HG03097 (cell line): ENCODE measurements around the gene LPIN3.

Source experiments
- ATAC-seq: cut with Tn5 transposase; IDR thresholded peaks from one replicate; pipeline ENCODE4 v1.9.1; 2021; ENCODE audit not compliant: unreplicated experiment, low FRiP score

LPIN3 gene

DNA sequence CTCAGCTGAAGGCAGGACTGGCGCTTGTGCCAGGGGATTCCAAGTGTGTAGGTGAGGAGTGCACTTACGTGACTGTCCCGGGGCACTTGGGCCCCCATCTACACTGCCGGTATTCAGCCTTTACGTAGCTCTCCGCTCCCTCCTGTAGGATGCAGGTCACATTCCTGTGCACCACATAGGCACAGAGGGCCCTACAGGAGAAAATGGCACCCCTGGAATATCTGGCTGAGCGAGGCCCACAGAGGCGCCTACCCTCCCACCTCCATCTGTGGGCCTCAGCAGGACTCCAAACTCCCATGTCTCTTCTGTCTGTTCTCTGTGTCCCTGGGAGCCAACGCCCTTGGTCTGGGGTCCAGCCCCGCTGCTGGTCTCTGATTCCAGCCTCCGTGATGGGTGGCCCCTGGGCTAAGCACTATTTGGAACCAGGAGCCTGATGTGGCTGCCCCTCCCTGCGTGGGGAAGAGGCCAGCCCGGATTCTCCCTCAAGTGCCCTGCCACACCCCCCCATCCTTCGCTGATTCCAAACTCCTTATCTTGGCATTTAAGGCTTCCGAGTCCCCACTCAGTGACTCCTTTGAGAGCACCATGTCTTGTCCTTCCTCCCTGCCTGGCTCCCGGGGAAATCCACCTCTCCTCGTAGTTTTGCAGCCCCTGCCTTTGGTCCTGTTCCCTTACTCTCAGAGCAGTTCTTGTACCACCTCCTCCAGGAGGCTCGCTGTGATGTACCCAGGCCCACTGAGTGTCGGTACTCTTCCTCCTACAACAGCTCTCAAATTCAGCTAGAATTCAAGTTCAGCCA is 24.5 kb downstream of the LPIN3 start:
- ATAC-seq: no peak

DNA sequence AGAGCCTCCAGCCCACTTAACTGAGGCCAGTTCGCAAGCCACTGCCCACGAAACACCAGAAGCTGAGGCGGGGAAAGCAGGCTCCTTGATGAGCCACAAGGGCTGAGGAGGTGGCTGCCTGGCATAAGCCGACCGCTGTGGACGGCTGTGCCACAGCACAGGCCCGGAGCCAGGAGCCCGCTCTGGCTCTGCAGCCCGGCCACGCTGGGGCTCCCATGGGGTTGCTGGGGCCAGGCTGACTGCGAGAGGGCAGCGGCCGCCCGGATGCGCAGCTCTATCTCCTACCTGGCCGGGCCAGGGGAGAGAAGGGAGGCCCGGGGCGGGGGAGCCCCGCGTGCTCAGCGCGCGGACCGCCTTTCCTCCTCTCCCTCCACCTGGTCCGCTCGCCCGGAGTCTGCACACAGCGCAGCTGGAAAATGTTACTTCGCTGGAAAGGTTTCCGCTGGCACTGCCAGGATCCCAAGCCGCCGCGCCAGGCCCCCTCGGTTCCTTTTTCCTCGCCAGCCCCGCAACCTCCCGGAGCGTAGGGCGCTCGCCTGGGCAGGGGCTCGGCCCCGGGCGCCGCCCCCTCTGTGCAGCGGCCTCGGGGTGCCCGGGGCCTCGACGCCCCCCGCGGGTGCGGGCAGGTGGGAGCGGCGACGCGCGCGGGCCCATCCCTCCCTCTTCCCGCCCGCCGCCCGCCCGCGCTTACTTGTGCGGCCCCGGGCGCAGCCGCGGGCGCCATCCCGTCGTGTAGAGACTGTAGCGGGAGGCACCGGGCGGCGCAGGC is 25.3 kb downstream of the LPIN3 start:
- no peak for ATAC-seq

DNA sequence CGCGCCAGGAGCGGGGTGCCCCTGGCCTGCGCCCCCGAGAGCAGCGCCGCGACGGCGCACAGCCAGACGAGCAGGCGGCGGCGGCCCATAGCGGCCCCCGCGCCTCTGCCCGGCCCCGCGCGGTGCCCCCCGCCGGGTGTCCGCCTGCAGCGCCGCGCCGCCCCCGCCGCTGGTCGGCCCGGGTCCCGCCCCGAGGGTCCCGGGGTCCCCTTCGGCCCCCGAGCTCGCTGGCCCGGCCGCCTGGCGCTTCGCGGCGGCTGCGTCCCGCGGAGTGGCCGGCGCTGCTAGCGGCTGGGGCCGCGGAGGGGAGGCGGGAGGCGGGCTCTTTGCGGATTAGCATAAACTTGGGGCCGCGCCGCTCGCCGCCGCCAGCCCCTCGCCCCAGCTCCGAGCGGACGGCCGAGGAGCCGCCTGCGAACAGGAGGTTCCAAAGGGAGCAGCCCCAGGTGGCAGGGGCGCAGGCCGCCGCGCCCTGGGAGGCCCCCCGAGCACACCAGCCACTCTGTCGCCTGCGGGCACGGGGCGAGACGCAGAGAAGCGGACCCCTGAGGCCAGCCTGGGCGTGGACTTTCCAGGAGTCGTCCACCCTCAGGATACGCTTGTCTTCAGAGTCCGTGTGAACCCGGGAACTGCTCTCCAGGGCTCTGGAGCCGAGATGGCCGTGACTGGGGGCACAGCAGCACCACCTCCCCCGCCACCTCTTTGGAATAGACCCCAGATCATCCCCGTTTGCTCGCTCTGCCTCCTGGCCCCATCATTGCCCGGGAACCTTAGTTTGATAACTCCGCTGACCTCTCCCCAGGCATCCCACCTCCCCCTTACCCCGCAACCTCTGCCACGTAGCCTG is 26.1 kb downstream of the LPIN3 start, which contains the start of gene EMILIN3:
Gene EMILIN3 (minus strand): TSS at position 273 of the 847 bp plus-strand sequence. CDS start 184 bp downstream, at position 89.
- ATAC-seq: no peak

DNA sequence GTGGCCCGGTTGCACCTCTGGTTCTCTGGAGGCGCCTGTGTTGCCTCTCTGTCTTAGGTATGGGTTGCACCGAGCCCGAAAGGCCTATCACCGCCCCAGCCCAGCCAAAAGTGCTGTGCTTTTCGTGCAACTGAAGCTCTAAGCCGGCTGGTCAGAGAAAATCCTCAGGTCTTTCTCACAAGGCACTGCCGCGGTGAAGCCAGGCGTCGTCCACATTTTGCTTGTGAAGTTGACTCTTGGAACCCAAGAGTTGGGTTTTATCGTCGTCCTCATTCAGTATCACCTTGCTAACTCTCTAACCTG is 26.7 kb downstream of the LPIN3 start:
- ATAC-seq: no peak

DNA sequence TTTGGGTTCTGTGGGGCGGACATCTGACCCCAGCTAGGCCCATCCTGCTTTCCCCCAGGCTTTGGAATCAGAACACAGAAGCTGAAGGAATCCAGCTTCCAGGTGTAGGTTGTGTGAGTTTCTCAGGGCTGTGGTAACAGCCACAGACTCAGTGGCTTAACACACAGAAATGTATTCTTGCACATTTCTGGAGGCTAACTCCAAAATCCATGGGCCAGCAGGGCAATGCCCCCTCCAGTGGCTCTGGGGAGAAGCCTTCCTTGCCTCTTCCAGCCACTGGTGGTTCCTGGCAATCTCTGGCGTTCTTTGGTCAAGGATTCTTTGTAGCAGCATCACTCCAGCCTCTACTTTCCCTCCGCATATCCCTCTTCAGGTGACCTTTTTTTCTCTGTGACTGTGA is 27.3 kb downstream of the LPIN3 start:
- ATAC-seq: no peak

DNA sequence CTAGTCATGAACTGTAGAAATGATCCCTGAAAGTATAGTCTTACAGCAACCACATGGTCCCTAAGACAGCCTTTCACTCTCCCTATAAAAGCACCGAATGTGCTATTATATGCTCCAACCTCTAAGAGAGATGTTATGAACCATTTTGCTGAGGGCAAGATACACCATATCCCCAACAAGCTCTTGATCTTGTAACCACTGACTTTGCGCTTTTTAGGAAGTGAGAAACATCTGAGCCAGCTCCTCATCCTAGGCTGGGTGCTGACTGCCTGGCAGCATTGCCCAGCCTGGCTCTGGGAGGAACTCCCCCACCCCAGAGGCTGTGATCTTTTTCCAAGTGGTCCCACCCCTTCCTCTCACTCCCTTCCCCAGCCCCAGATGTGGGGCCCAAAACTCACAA is 29.1 kb downstream of the LPIN3 start:
- ATAC-seq: no peak

DNA sequence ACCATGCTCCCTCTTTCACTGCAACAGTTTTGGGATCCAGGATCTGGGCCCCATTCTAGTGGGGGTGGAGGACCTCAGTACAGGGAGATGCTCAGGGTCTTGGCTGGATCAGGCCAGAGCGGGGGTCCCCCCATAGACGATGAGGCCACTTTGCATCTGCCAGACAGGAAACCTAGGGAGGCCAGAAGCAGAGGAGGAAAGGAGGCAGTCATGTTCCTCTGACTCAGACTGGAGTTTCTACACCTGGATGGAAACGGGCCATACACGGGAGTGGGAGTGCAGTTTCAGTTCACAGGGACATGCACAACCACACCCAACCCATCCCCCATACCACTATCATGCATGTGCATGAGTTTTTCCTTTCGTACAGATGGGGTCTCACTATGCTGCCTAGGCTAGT is 29.6 kb downstream of the LPIN3 start:
- ATAC-seq: no peak

DNA sequence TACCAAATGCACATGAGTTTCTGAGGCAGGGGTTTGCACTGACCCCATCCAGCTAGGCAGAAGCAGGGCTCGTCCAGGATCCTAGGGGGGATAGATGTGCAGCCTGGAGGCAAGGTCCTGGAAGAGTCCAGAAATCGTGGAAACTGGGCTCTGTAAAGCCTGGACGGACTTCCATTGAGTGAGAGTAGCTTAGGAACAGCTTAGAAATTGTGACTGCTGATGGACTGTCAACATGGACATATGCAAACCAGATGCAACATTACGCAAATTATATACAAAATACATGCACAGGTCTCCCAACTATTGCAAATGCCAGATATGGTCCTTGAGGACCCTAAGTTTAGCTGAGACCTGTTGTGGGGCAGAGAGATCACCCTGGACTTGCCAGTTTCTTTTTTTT is 30.8 kb downstream of the LPIN3 start:
- ATAC-seq: no peak

DNA sequence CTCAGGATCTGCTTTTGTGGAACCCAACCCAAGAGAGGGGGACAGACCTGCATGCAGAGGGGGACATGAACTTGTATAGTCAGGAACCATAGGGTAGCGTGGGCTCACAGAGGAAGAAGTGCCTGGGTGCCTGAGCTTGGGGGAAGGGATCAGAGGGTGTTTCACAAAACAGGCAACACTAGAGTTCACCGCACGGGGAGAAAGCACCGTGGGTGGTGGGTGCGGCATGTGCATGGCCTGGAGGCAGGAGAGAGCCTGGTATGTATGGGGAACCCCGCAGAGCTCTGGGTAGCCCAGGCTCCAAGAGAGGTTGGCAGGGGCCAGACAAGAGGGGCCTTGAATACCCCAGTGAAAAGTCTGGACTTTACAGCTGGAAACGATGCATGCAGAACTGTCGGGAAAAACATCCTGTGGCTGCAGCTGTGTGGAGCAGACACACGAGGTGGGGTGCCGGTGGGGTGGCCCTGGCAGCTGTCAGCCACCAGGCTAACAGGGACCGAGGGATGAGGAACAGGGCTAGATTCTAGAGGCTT is 32.7 kb downstream of the LPIN3 start:
- ATAC-seq: no peak

DNA sequence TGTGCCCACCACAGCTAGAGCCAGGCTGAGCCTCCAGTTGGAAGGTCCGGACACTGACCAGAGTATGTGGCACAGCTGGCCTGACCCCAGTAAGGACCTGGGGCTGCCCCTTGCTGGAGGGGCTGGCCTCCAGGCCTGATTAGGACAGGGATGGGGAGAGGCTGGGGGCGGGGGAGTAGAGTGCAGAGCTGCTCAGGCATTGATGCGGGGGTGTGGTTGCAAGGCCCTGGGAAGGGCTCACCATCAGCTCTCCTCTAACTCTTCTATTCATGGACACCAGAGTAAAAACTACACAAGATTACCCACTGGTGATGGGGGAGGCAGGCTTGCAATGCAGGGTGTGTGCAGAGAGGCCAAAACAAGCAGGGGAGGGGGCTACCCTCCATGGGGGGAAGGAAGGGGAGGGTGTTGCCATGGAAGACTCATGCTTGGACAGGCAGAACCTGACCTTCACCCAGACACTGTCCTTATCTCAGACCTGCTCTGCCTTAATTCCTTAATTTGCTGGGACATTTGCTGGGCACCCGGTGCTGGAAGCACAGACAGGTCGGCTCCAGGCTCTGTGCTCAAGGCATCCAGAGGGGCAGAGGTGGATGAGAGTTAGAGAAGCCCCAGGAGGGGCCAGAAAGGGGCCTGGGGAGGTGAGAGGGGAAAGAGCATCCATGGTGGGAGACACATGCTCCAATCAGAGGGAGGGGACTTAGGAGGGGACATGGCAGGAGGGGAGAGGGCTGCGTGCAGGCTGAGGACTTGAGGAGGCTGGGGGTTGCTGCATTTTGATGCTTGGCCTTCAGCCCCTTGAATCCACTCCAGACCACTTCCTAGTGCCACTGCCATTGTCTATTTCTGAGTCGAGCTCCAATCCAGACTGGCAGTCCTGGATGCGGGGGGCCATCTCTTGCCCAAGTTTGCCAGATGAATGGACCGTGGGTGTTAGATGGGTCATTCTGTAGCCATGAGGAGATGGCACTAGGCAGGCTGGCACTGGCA is 33.6 kb downstream of the LPIN3 start:
- ATAC-seq: no peak

DNA sequence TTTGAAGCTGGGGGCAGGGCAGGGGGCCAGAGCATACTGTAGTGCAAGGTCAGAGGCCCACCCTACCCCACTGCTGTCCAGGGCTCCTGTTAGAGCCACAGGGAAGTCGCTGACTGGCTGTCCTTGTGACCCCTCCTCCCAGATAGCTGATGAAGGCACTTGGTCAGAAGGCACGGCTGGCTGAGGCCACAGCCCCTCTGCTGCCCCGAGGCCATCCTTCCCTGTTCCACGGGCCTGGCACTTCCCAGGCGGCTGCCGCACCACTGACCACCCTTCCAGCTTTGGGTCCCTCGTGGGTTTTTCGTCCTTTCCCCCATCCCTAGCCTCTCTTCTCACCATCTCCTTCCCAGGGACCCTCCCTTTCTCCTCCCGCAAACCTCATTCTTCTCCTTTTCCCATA is 35.2 kb downstream of the LPIN3 start:
- no peak for ATAC-seq

DNA sequence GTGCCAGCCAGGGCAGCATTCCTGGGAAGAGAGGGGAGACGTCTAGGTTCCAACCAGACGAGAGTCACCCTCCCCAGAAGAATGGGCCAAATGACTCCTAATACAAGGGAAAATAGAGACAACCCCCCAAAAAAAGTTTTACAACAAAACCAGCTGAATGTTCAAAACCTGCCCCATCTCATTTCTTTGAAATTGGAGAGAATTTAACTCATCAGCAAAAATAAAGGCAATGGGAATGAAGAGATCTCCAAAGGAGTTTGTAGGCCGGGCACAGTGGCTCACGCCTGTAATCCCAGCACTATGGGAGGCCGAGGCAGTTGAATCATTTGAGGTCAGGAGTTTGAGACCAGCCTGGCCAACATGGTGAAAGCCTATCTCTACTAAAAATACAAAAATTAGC is 35.7 kb downstream of the LPIN3 start:
- ATAC-seq: no peak

DNA sequence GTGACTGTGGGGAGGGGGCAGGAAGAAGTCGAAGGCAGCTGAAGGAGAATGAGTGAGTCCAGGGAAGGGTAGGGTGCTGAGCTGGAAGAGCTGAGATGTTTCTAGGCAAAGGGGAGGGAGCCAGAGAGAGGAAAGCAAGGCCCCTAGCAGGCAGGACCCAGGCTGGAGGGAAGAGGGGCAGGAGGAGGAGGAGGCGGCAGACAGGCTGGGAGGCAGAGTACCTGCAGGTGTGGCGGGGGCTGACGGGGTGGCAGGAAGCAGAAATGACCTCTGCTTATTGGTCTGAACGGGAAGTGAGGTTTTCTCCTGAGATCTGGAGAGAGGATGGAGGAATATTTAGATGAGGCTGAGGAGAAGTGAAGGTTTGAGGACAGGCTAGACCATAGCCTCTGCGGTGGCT is 36.7 kb downstream of the LPIN3 start:
- ATAC-seq: no peak

DNA sequence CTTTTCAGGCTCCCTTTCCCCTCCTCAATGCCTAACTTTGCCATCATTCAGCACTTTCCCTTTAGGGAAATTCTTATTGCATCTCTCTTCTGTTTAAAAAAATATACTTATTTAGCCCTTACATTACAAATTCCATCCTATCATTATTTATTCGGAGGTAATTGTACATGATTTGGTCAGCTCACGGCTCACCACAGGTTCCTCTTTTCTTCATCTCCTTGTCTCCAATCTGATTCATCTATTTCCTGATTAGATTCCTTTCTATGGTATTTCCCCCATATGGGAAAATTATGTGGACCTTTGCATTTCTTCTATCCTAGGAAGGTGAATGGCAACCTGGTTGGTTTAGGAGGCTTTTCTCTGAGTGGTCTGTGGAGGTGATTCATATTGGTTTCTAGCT is 38.9 kb downstream of the LPIN3 start:
- ATAC-seq: no peak

DNA sequence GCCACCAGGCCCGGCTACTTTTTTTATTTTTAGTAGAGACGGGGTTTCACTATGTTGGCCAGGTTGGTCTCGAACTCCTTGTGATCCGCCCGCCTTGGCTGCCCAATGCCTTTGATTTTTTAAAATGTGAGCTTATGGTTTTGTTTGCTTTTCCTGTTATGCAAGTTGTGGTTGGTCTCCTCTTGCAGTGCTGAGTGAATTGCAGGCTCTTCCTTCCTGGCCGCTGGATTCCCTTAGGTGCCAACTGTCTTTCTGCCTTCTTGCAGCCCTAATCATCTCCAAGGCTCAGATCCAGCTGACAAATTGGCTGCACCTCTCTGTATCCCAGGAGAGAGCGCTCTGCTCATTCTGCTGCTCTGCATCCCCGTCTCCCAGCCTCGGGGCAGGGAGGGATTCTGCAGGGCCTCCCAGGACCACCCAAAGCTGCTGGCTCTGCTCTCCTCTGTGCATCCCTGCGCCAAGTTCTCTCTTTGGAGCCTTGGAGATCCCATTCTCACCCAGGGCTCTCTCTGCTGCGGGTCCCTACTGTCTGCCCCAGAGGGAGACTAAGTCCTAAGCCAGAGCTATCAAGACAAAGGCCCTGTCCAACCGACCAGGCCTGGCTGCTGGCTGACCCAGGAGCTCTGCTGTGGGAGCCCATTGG is 40.1 kb downstream of the LPIN3 start:
- no peak for ATAC-seq

DNA sequence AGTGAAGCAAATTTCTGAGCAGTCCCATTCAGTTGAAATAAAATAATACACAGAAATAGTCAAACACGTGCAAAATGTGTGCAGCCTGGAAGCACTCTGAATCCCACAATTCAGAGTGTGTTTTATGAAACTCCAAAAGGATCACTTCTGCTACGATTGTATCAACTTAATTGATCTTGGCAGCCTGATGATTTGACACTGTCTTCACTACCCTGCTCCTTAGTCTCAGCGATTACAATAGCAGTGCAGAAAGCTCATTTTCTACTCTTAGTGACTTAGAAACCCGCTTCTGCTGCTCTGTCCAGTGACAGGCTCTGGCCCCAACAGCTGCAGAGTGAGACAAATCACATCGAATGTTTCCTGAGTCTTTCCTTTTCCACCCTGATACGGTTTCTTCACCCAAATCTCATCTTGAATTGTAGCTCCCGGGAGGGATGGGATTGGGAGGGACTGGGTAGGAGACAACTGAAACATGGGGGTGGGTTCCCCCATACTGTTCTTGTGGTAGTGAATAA is 42.2 kb downstream of the LPIN3 start:
- no peak for ATAC-seq

DNA sequence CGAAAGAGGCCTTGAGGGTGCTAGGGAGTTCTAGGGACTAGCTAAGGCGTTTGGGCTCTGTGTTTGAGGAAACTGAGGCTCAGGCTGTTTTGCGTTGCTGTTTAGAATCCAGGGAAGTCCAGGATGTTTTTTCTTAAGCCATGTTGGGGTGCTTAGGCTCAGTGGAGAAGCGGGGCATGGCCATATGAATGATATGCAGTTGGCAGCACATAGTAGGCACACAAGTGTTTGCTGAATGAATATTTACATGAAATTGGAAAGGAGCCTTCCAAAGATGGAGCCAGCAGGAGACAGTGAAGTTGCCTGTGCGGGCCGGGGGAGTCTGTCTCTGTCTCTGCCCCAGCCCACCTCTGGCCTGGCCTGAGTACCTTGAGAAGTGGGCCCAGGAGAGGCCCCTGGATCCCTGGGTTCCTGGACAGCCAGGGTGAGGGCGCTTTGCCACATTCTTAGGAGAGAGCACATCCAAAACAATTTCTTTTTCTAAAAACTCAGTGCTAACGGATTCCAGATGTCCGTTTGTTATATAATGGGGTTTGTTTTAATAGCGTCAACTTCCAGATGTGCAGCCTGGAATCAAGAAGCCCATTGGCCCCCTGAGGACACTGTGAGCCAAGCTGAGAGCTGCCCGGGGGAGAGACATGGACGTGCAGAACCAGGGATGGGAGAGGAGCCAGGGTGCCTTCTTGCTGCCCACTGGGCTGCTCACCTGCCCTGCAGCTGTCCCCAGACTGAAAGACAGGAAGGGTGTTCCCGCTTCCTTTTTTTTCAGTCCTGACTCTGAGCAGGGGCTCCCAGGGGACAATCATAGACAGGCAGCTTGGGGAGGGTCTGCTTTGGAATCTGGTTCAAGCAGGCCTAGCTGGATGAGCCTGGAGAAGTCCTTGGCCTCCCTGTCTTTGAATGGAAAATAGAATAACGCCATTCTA is 46.1 kb downstream of the LPIN3 start:
- ATAC-seq: no peak

DNA sequence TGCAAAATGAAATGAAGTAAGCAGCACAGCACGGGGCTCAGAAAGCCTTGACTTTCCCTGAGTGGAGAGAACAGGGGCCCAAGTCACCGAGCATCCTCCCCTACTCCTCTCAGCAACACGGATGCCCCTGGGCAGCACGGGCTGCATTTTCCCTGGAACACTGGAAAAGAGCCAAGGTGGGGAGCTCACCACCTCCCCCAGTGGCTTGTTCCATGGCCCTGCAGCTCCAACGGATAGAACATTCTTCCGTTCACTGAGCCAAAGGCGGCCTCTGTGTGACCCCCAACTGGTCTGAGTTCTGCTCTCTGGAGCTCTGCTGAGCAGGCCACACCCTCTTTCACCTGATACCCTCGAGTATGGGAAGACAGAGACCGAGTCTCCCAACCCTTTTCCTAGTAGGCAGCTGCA is 46.8 kb downstream of the LPIN3 start:
- no peak for ATAC-seq
